WTC11 (cell line): ENCODE data around the gene CLMP. TPM values are rescaled to one million over a fixed set of nuclear protein-coding genes. Genes with fewer than 3 reads are reported as not detected.

ENCODE experiments used
- ATAC-seq: fragments of 200-7000 bp; cut with Tn5 transposase; 2 replicates; pipeline ENCODE4 v1.10.0; 2021; ENCODE audit warnings: mild to moderate bottlenecking, moderate library complexity
- CTCF ChIA-PET: fragments of 300-600 bp; sonication (Branson Sonifier 250); formaldehyde crosslinking; loops from one replicate; lab custom pipeline; 2021; ENCODE audit warnings: antibody characterized with exemption; lab: Charles Lee
- POLR2A ChIA-PET: fragments of 350-600 bp; sonication (Branson Sonifier 250); formaldehyde crosslinking; loops from one replicate; lab custom pipeline; 2021; ENCODE audit warnings: antibody characterized with exemption; lab: Charles Lee
- DNase-seq: peaks from one replicate; pipeline ENCODE4 v3.0.0; 2021; ENCODE audit warnings: low spot score
- H3K27ac Mint-ChIP-seq: 2 replicates; pipeline ENCODE4 v1.8.0; 2021; ENCODE audit warnings: mixed read lengths
- H3K27me3 Mint-ChIP-seq: 2 replicates; pipeline ENCODE4 v1.8.0; 2021; ENCODE audit warnings: low read depth, mild to moderate bottlenecking, moderate library complexity, mixed read lengths
- H3K36me3 Mint-ChIP-seq: 2 replicates; pipeline ENCODE4 v1.8.0; 2021; ENCODE audit warnings: mixed read lengths
- H3K4me1 Mint-ChIP-seq: 2 replicates; pipeline ENCODE4 v1.8.0; 2022; ENCODE audit warnings: mixed read lengths
- H3K4me3 Mint-ChIP-seq: 2 replicates; pipeline ENCODE4 v1.8.0; 2021; ENCODE audit warnings: mild to moderate bottlenecking, moderate library complexity, mixed read lengths
- H3K9me3 Mint-ChIP-seq: 2 replicates; pipeline ENCODE4 v1.8.0; 2021; ENCODE audit warnings: mixed read lengths
- ATF3 ChIP-seq: sonication (generic); formaldehyde crosslinking; conservative IDR thresholded peaks from 2 replicates; pipeline ENCODE4 v1.8.1; 2022; ENCODE audit warnings: mild to moderate bottlenecking, missing genetic modification reagents
- CBFB ChIP-seq: sonication (generic); formaldehyde crosslinking; IDR thresholded peaks from 2 replicates; pipeline ENCODE4 v1.8.1; 2022; ENCODE audit warnings: mild to moderate bottlenecking, low read depth, missing genetic modification reagents
- CTCF ChIP-seq: fragments of 200-600 bp; IDR thresholded peaks from 2 replicates; pipeline ENCODE4 v1.8.0; 2022; ENCODE audit warnings: antibody characterized with exemption
- E2F1 ChIP-seq: sonication (generic); formaldehyde crosslinking; IDR thresholded peaks from 2 replicates; pipeline ENCODE4 v1.8.0; 2022; ENCODE audit warnings: mild to moderate bottlenecking, missing genetic modification reagents
- ESRRA ChIP-seq: sonication (generic); formaldehyde crosslinking; IDR thresholded peaks from 2 replicates; pipeline ENCODE4 v1.8.1; 2022; ENCODE audit warnings: mild to moderate bottlenecking, missing genetic modification reagents, borderline replicate concordance
- FOXJ3 ChIP-seq: sonication (generic); formaldehyde crosslinking; IDR thresholded peaks from 2 replicates; pipeline ENCODE4 v1.9.0; 2021; ENCODE audit warnings: missing genetic modification reagents, mild to moderate bottlenecking, borderline replicate concordance
- FOXP4 ChIP-seq: sonication (generic); formaldehyde crosslinking; IDR thresholded peaks from 2 replicates; pipeline ENCODE4 v1.8.0; 2022; ENCODE audit warnings: mild to moderate bottlenecking, missing genetic modification reagents
- IRF1 ChIP-seq: sonication (generic); formaldehyde crosslinking; IDR thresholded peaks from 2 replicates; pipeline ENCODE4 v1.8.0; 2023; ENCODE audit warnings: missing genetic modification reagents
- JUN ChIP-seq: sonication (generic); formaldehyde crosslinking; IDR thresholded peaks from 2 replicates; pipeline ENCODE4 v1.8.0; 2023; ENCODE audit warnings: mild to moderate bottlenecking, missing genetic modification reagents
- MYBL2 ChIP-seq: sonication (generic); formaldehyde crosslinking; IDR thresholded peaks from 2 replicates; pipeline ENCODE4 v1.8.1; 2023; ENCODE audit warnings: mild to moderate bottlenecking, moderate library complexity, missing genetic modification reagents
- NFYB ChIP-seq: sonication (generic); formaldehyde crosslinking; conservative IDR thresholded peaks from 2 replicates; pipeline ENCODE4 v1.8.0; 2022; ENCODE audit warnings: low read depth, missing genetic modification reagents
- NR1H2 ChIP-seq: sonication (generic); formaldehyde crosslinking; IDR thresholded peaks from 2 replicates; pipeline ENCODE4 v1.9.0; 2021; ENCODE audit warnings: mild to moderate bottlenecking, moderate library complexity, missing genetic modification reagents
- NR3C1 ChIP-seq: sonication (generic); formaldehyde crosslinking; conservative IDR thresholded peaks from 2 replicates; pipeline ENCODE4 v1.8.1; 2023; ENCODE audit warnings: low read depth, mild to moderate bottlenecking, missing genetic modification reagents
- PRDM15 ChIP-seq: sonication (generic); formaldehyde crosslinking; IDR thresholded peaks from 2 replicates; pipeline ENCODE4 v1.8.0; 2022; ENCODE audit warnings: missing genetic modification reagents
- SP1 ChIP-seq: sonication (generic); formaldehyde crosslinking; conservative IDR thresholded peaks from 2 replicates; pipeline ENCODE4 v1.8.1; 2022; ENCODE audit warnings: missing genetic modification reagents
- TEAD1 ChIP-seq: sonication (generic); formaldehyde crosslinking; IDR thresholded peaks from 2 replicates; pipeline ENCODE4 v1.8.0; 2022; ENCODE audit warnings: mild to moderate bottlenecking, missing genetic modification reagents
- ZNF232 ChIP-seq: sonication (generic); formaldehyde crosslinking; IDR thresholded peaks from 2 replicates; pipeline ENCODE4 v1.8.0; 2022; ENCODE audit warnings: mild to moderate bottlenecking, missing genetic modification reagents
- ZNF317 ChIP-seq: sonication (generic); formaldehyde crosslinking; IDR thresholded peaks from 2 replicates; pipeline ENCODE4 v1.8.1; 2023; ENCODE audit warnings: low read depth, mild to moderate bottlenecking, moderate library complexity, missing genetic modification reagents, borderline replicate concordance
- ZNF396 ChIP-seq: fragments of 250-450 bp; sonication (Bioruptor Pico); IDR thresholded peaks from 2 replicates; pipeline ENCODE4 v1.8.0; 2021; ENCODE audit warnings: mild to moderate bottlenecking, moderate library complexity, borderline replicate concordance
- ZNF416 ChIP-seq: fragments of 250-450 bp; sonication (Bioruptor Pico); IDR thresholded peaks from 2 replicates; pipeline ENCODE4 v1.9.0; 2021; ENCODE audit warnings: mild to moderate bottlenecking, inconsistent platforms
- ZNF671 ChIP-seq: fragments of 250-450 bp; sonication (Bioruptor Pico); IDR thresholded peaks from 2 replicates; pipeline ENCODE4 v1.8.0; 2021; ENCODE audit warnings: mild to moderate bottlenecking
- total RNA-seq: library from RNA; stranded (reverse); gene quantifications from 3 replicates; pipeline ENCODE4 v1.2.3, GENCODE V29; 2021

Gene CLMP
- total RNA-seq, 1 experiment from 2014 or later: 20.0 TPM

GRCh38 chr11:123200264-123200663 lies 5.2 kb upstream of the CLMP start:
- DNase-seq (no peak), ATAC-seq (no peak)
- no peak for TF ChIP-seq JUN
- no peaks in the 10 kb centered on the region for H3K36me3 Mint-ChIP-seq
- POLR2A ChIA-PET: no interaction called here
- H3K9me3 Mint-ChIP-seq: no peaks in the 10 kb centered on the region
- CTCF ChIA-PET: interaction anchor here (2.0 kb wide), 1 partner anchor 35 kb away, joined by 7 read pairs; no protein-coding TSS in a partner anchor
- H3K27me3 Mint-ChIP-seq: peaks cover 23% of the 10 kb centered on the region
- H3K4me3 Mint-ChIP-seq: no peak overlapping the region
- H3K4me1 Mint-ChIP-seq: peaks cover 40% of the 10 kb centered on the region
- H3K27ac Mint-ChIP-seq: no peak overlapping the region

GRCh38 chr11:123197711-123198110 lies 2.7 kb upstream of the CLMP start:
- Mint-ChIP-seq H3K9me3 (no peaks in the 10 kb centered on the region), H3K27me3 (peaks cover 26% of the 10 kb centered on the region), H3K36me3 (no peaks in the 10 kb centered on the region), H3K4me1 (peaks cover 53% of the 10 kb centered on the region), H3K4me3 (no peak overlapping the region), H3K27ac (no peak overlapping the region)
- ChIA-PET POLR2A (no interaction called here), CTCF (no interaction called here)
- ATAC-seq (no peak), DNase-seq (no peak)
- TF ChIP-seq E2F1 (no peak), ATF3 (CRISPR knock-in tag) (no peak)

GRCh38 chr11:123196060-123196714 lies 1.1 kb upstream of the CLMP start:
- peak; percentile 71 for DNase-seq
- no peak overlapping the region for H3K27ac Mint-ChIP-seq
- ATAC-seq: peak; percentile 37
- H3K9me3 Mint-ChIP-seq: no peaks in the 10 kb centered on the region
- peaks cover 26% of the 10 kb centered on the region for H3K27me3 Mint-ChIP-seq
- peak overlapping the region; percentile 72 for H3K4me3 Mint-ChIP-seq
- peaks cover 53% of the 10 kb centered on the region for H3K4me1 Mint-ChIP-seq
- peaks cover 1% of the 10 kb centered on the region; the same call in 1 of the 2 replicates for H3K36me3 Mint-ChIP-seq
- ChIA-PET CTCF (interaction anchor here (0.5 to 1.7 kb wide), 6 partner anchors 10 to 377 kb away, joined by 3 to 4 read pairs (median 4); no protein-coding TSS in a partner anchor), POLR2A (interaction anchor here (0.9 to 1.4 kb wide), 6 partner anchors 11 to 59 kb away, joined by 3 to 9 read pairs (median 4); no protein-coding TSS in a partner anchor)
- TF ChIP-seq ZNF671 (CRISPR knock-in tag): no peak
- no peak for TF ChIP-seq MYBL2 (CRISPR knock-in tag)
- TF ChIP-seq CBFB: no peak
- no peak for TF ChIP-seq CTCF
- TF ChIP-seq ZNF317 (CRISPR knock-in tag): 0 out of 2 replicates have a peak, but pooled peaks have one; percentile 9
- no peak for TF ChIP-seq NR1H2 (CRISPR knock-in tag)
- no peak for TF ChIP-seq ZNF396
- no peak for TF ChIP-seq ZNF416
- no peak for TF ChIP-seq FOXP4 (CRISPR knock-in tag)
- TF ChIP-seq TEAD1 (CRISPR knock-in tag): no peak
- TF ChIP-seq FOXJ3: no peak
- TF ChIP-seq ZNF232: no peak
- no peak for TF ChIP-seq PRDM15 (CRISPR knock-in tag)
- no peak for TF ChIP-seq NR3C1 (CRISPR knock-in tag)
- TF ChIP-seq IRF1: no peak
- peak; percentile 96; the same call in 1 of the 2 replicates for TF ChIP-seq ESRRA (CRISPR knock-in tag)
- TF ChIP-seq NFYB (CRISPR knock-in tag): no peak
- TF ChIP-seq ATF3 (CRISPR knock-in tag): peak; percentile 89; the same call in 1 of the 2 replicates
- no peak for TF ChIP-seq SP1 (CRISPR knock-in tag)
